A204.1 (cell line): ENCODE data around the gene ACACA.

Experiments used
- FAIRE-seq: peaks from 2 replicates; lab custom pipeline; 2012; peaks lifted over from hg19 to GRCh38; lab: Jason Lieb, UNC

The ACACA gene

DNA sequence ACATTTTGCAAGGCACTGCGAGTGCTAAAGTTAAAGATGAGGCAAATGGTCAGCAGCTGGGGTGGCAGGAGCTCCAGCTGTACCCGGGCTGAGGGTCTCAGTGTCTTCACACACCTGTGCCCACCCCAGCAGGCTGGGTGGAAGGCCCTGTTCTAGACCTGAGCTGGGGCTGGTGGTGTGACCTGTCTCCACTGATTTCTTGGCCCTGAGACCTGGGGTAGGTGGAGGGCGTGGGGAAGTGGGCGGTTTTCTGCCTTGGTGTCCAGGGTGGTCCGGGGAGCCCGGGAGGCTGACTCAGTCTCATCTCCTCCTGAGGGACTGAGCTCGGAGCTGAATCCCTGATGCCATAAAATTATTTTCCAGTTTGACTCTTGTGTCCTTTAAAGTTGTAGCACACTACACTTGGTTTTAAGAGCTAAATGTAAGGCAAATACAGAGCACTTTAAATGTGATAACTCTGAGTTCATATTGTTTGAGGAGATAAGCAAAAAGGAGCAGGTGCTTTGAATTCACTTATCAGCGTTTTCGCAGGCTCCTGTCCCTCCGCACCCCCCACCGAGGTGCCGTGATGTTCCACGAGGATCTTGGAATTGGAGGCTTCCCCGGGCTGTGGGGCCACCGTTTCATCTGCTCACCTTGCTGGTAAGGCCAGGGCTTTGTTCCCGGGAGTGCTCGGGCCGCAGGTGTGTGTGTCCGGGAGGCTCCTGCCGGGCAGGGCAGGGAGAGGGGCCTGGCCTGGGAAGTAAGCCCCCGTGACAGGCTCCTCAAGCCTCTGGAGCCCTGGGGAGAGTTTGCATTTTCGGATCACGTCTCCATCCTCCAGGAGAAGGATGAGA, 340.9 kb downstream of the ACACA start:
- FAIRE-seq = no peak

DNA sequence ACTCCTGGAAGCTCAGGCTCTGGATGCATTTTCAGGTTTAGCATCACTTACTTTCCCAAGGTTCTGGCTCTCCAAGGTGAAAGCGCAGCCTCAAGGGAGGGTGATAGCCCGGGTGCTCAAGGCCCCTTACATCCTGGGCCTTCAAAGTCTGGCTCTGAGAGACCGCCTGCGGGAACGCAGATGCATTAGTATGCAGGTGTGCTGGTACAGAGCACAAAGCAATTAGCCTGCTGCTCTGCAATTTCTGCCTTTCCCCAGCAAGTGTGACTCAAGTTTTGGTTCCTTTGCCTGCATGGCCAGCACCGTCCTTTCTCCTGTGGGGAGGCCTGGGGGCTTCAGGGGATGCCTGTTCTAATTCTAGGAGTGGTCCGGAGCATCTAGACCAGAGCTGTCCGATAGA, 341.7 kb downstream of the ACACA start:
- no peak for FAIRE-seq

- FAIRE-seq = no peak
These were observed 342.4 kb downstream of the ACACA start for GRCh38 chr17:37064206-37064605.

DNA sequence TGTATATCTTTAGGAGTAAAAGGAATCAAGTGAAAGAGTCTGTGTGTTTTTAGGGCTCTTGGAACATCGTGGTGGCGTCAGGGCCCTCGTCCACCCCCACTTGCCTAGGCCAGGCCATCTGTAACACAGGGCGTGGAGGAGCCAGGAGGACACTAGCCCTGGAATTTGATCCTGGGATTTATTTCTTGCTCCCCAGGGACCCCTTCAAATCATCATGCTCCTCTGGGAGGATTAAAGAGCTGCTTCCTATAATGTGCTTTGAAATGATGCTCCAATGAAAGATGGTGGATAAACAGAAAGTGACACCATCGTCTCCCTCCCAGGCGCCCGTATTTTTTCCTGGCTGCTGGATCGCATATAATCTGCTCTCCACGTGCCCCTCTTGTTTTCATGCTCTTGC, 344.6 kb downstream of the ACACA start:
- FAIRE-seq = no peak

DNA sequence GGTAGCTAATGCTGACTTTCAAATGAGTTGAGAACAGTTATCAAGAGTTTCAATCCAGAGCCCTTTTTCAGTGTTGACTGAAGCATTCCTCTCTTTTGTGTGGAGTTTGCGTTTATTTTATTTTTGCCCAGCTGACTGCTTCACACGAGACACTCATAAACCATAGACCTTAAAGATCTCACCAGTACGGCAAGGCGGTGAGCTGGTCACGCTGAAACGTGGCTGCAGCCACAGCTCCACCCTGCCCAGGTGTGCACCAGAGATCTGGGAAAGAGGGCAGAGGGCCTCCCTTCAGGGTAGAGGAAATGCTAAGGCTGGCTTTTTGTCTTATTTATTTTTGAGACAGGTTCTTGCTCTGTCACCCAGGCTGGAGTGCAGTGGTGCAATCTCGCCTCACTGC, 345.7 kb downstream of the ACACA start:
- FAIRE-seq = no peak

DNA sequence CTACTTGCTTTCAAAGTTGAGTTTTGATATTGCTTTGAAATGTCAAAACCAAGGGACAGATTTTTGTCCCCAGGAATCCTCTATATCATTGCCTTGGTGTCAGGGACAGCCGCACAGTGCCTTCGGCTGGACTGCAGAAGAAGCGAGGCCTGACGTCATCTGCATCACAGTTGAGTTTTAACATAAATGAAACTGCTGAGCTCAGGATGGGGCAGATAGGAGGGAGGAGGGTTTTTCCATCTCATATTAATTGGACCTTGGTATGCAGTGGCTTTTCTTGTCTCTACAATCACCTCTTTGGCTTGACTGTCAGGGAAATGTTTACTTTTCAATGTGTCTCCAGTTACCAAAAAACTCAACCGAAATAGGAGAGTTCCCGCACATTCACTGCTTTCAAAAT, 346.5 kb downstream of the ACACA start:
- FAIRE-seq = no peak

- no peak for FAIRE-seq
These were observed 347.1 kb downstream of the ACACA start for GRCh38 chr17:37059493-37059892.

- FAIRE-seq = no peak
These were observed 350.0 kb downstream of the ACACA start for GRCh38 chr17:37056622-37057021.

GRCh38 chr17:37054894-37055293, 351.7 kb downstream of the ACACA start:
- FAIRE-seq = no peak

DNA sequence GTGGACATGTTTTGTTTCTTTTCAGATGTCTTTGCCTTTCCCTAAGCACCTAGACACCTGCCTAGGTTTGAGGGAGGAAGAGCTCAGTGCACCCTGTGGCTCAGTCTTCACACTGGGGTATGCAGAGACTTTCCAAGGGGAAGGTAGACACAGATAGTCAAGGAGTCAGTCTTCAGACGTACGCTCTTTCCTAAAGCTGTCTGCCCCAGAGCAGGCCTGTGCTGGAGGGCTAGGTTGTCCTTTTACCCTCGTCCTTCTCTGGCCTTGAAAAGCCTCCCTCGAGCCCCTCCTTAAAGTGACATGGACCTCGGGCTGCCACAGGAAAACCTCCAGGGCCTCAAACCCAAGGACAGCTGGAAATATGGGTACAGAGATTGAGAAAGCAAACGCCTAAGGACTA, 354.2 kb downstream of the ACACA start:
- FAIRE-seq = no peak

DNA sequence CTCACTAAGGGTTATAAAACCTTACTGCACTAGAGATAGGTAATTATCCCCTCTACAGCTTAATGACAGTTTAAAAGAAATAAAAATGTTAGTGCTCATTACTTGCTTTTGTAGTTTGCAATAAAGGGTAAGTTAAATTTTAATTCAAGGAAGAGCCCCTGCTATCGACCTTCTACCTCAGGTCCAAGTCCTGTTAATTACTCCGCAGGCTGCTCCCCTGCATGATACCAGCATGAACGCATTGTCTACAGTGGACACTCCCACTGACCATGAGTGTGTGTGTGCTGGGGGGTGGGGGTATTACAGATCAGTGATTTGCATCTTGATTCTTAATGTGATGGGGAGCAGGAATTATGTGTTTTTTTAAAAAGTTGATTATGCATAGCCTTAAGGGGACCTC, 354.8 kb downstream of the ACACA start:
- FAIRE-seq = no peak

DNA sequence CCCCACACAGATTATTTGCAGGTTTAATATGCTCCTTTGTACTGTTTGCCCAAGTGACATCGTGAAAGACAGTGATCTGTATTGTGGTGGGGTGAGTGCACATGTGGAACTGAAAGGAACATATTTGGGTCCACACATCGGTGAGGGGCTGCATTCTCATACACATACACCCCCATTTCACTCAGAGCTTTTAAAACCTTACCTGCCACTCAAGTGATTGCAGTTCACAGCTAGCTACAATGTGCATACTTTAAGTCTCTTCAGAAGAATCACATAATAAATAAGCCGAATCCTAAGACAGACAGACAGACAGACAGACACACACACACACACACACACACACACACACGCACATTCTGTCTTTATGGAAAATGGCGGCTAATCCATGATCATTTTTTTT, 355.3 kb downstream of the ACACA start:
- no peak for FAIRE-seq

DNA sequence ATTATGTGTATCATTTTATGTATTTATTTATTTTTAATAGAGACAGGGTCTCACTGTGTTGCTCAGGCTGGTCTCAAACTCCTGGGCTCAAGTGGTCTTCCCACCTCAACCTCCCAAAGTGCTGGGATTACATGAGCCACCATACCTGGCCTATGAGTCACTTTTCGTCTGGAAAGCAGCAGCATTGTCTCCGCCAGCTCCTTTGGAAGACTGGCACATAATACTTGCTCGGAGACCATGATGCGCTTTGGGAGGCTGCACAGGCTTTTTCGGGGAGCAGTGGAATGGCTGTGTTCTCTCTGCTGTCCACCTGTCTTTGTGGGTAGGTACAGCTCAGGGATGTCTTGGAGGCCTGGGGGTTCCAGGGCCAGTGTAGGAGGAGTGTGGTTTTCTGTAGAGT, 355.7 kb downstream of the ACACA start:
- FAIRE-seq = no peak

GRCh38 chr17:37048811-37049210, 357.8 kb downstream of the ACACA start:
- no peak for FAIRE-seq

DNA sequence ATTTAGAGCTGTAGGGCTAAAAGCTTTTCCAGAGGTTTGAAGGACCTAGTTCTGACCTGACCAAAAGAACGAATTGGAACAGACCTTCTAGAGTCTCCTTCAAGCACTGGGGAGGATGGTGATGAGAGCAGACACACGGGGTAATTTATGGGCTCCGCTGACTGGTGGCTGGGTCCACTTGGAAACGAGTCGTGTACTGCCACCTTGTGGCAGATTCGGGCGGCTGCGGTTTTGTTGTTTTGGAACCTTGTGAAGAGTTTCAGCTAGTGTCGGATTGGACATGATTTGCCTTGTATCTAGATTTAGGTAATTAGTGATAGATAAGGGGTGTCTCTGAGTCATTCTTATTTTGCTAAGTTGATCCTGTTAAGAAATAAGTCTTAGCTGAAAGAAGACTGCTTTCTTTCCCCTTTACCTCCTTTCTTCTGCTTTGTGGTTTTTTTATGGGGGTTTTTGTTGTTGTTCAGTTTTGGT, 359.0 kb downstream of the ACACA start:
- no peak for FAIRE-seq

DNA sequence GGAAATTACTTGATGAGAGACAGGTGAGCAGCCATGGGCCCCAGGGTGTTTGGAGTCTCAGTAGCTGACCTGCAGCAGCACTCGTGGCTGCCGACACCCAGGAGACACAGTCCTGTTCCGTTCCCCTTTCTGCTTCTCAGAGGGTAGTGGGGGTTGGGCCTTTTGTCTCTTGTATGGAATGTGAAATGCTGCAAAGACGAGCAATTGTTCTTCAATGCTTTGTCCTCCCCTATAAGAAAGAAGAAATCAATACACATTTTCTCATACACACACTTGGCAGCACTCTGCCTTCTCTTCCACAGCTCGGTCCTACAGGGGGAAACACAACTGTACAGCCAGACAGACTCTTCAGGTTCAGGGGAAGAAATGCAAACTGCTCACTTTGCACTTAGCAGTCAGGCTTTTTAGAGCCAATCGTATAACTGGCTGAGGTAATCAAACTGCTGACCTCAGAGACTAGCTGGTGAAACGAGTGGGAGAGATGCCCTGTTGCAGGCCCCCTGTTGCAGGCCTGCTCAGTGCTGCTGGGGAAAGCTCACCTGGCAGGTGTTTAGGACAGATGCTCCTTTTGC, 361.2 kb downstream of the ACACA start:
- no peak for FAIRE-seq

- no peak for FAIRE-seq
These were observed 363.4 kb downstream of the ACACA start for GRCh38 chr17:37043201-37043600.

DNA sequence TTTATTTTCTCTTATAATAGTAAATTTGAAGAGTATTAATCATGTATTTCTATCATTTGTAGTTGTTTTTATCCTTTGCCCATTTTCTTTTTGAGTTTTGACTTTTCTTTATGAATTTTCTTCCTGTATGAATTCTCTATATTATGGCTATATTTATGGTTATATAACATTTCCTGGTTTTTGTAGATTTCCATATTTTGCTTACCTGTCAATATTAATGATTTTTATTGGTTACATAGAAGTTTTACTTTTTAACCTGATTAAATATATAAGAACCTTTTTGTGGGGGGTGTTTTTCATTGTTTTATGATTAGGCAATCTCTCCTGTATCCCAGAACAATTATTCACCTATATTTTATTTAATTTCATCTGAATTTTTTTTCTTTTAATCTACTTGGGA, 364.7 kb downstream of the ACACA start:
- FAIRE-seq = no peak

GRCh38 chr17:37039269-37039668, 367.4 kb downstream of the ACACA start:
- no peak for FAIRE-seq

DNA sequence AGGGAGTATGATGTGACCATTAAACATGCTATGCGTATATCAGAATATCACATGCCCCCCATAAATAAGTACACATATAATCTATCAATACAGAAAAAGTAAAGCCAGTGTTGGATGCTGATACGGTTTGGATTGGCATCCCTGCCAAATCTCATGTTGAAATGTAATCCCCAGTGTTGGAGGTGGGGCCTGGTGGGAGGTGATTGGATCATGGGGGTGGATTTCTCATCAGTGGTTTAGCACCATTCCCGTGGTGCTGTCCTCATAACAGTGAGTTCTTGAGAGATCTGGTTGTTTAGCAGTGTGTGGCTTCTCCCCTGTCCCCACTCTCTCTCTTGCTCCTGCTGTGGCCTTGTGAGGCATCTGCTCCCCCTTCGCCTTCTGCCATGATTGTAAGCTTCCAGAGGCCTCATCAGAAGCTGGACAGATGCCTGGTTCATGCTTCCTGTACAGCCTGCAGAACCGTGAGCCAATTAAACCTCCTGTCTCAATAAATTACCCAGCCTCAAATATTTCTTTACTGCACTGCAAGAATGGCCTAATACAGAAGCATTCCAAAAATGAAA, 369.0 kb downstream of the ACACA start:
- no peak for FAIRE-seq
